IPS-18c (cell line): ENCODE measurements around the gene SF3A2.

Experiments used
- H3K4me3 ChIP-seq: 2 replicates; pipeline ENCODE4 v1.7.0; 2013; ENCODE audit warnings: low read depth, mild to moderate bottlenecking, low read length, moderate library complexity; ENCODE audit not compliant: insufficient read depth
- H3K9me3 ChIP-seq: one replicate; pipeline ENCODE4 v1.6.1; 2013; ENCODE audit warnings: mild to moderate bottlenecking, low read length, moderate library complexity; ENCODE audit not compliant: control insufficient read depth, insufficient read depth

The SF3A2 gene

GRCh38 chr19:2221250-2221831 is 15.3 kb upstream of the SF3A2 start:
- no peaks in the 10 kb centered on the region for H3K9me3 ChIP-seq

GRCh38 chr19:2221918-2222317 is 14.7 kb upstream of the SF3A2 start:
- H3K9me3 ChIP-seq, result no peaks in the 10 kb centered on the region
- no peak overlapping the region for H3K4me3 ChIP-seq

More at GRCh38 chr19:2221250-2221831, 15.3 kb upstream of the SF3A2 start:
- no peak overlapping the region for H3K4me3 ChIP-seq

- H3K4me3 ChIP-seq, result no peak overlapping the region
- no peaks in the 10 kb centered on the region for H3K9me3 ChIP-seq
Measured at GRCh38 chr19:2223391-2223790, 13.2 kb upstream of the SF3A2 start.

- H3K4me3 ChIP-seq, result no peak overlapping the region
- H3K9me3 ChIP-seq, result no peaks in the 10 kb centered on the region
Measured at GRCh38 chr19:2223959-2224358, 12.7 kb upstream of the SF3A2 start.

- Histone ChIP-seq H3K9me3 (no peaks in the 10 kb centered on the region), H3K4me3 (no peak overlapping the region)
Measured at GRCh38 chr19:2224754-2225349, 11.8 kb upstream of the SF3A2 start.

- H3K4me3 ChIP-seq, result no peak overlapping the region
- H3K9me3 ChIP-seq, result no peaks in the 10 kb centered on the region
Measured at GRCh38 chr19:2225415-2226050, 11.1 kb upstream of the SF3A2 start.

GRCh38 chr19:2226051-2226839 is 10.4 kb upstream of the SF3A2 start:
- H3K9me3 ChIP-seq, result no peaks in the 10 kb centered on the region
- H3K4me3 ChIP-seq, result no peak overlapping the region

- Histone ChIP-seq H3K4me3 (no peak overlapping the region), H3K9me3 (no peaks in the 10 kb centered on the region)
Measured at GRCh38 chr19:2226840-2227360, 9.7 kb upstream of the SF3A2 start.

- H3K9me3 ChIP-seq, result no peaks in the 10 kb centered on the region
- no peak overlapping the region for H3K4me3 ChIP-seq
Measured at GRCh38 chr19:2227415-2228156, 9.0 kb upstream of the SF3A2 start.

GRCh38 chr19:2228157-2229030 is 8.2 kb upstream of the SF3A2 start:
- no peaks in the 10 kb centered on the region for H3K9me3 ChIP-seq
- no peak overlapping the region; the same call in 1 of the 2 replicates for H3K4me3 ChIP-seq

- no peaks in the 10 kb centered on the region for H3K9me3 ChIP-seq
- H3K4me3 ChIP-seq, result no peak overlapping the region
Measured at GRCh38 chr19:2229103-2230032, 7.3 kb upstream of the SF3A2 start.

- H3K4me3 ChIP-seq, result no peak overlapping the region
- no peaks in the 10 kb centered on the region for H3K9me3 ChIP-seq
Measured at GRCh38 chr19:2230033-2230531, 6.5 kb upstream of the SF3A2 start.

GRCh38 chr19:2230807-2231533 is 5.7 kb upstream of the SF3A2 start:
- Histone ChIP-seq H3K9me3 (no peaks in the 10 kb centered on the region), H3K4me3 (no peak overlapping the region)

- Histone ChIP-seq H3K4me3 (no peak overlapping the region), H3K9me3 (no peaks in the 10 kb centered on the region)
Measured at GRCh38 chr19:2231621-2232221, 4.9 kb upstream of the SF3A2 start.
